Measurements from ENCODE around the gene IYD. TPM values are rescaled to one million over a fixed set of nuclear protein-coding genes. Genes with fewer than 3 reads are reported as not detected.

Gene IYD
- polyA plus RNA-seq, 2 of the 4 experiments (the other 2 are of a cell fraction): 0.08 TPM; not detected in 1

- TF ChIP-seq PBX3 (IDR thresholded peaks at IDR 0.05): no peak
- TF ChIP-seq ZSCAN20 (CRISPR knock-in tag; IDR thresholded peaks at IDR 0.05): no peak
- TF ChIP-seq CBX2 (IDR thresholded peaks at IDR 0.05; ENCODE audit: borderline replicate concordance, low read depth): no peak
- TF ChIP-seq CHD4 (IDR thresholded peaks at IDR 0.05; ENCODE audit: borderline replicate concordance): no peak
- TF ChIP-seq JUNB (IDR thresholded peaks at IDR 0.05): no peak
- no peak for TF ChIP-seq MAZ (IDR thresholded peaks at IDR 0.05; ENCODE audit: borderline replicate concordance, low read depth, low read length)
- TF ChIP-seq MYC (IDR thresholded peaks at IDR 0.05; ENCODE audit: borderline replicate concordance, low read length): no peak
- TF ChIP-seq CBX8 (IDR thresholded peaks at IDR 0.05): no peak
- TF ChIP-seq EHF (CRISPR knock-in tag; IDR thresholded peaks at IDR 0.05): no peak
- no peak for TF ChIP-seq NR3C1 (IDR thresholded peaks at IDR 0.05)
- TF ChIP-seq RCOR1 (IDR thresholded peaks at IDR 0.05; ENCODE audit: low read depth, low read length): no peak
- no peak for TF ChIP-seq RFX5 (IDR thresholded peaks at IDR 0.05)
- no peak for TF ChIP-seq MAFK (IDR thresholded peaks at IDR 0.05; ENCODE audit: partially characterized antibody)
- no peak for TF ChIP-seq CHD2 (IDR thresholded peaks at IDR 0.05; ENCODE audit: low read length, partially characterized antibody)
- TF ChIP-seq EHMT2 (IDR thresholded peaks at IDR 0.05; ENCODE audit: low read depth): no peak
- no peaks in the 10 kb centered on the region for H3K9me3 ChIP-seq
- no peak overlapping the region for H3K27ac ChIP-seq
- H3K4me1 ChIP-seq: no peaks in the 10 kb centered on the region
- FAIRE-seq: no peak
- H3K4me3 ChIP-seq: no peak overlapping the region
- no peak overlapping the region for H3K4me2 ChIP-seq
- POLR2A ChIA-PET: no interaction called here
- CTCF ChIA-PET: no interaction called here
- no peak for DNase-seq (ENCODE audit: low read depth in 1 of 2, low spot score in 1 of 2)
- ATAC-seq: no peak
- WGBS (ENCODE audit: missing lambda C conversion rate): 49% methylated on average over 2 of the region's 2 CpGs
These were observed 84.5 kb downstream of the IYD start for GRCh38 chr6:150453357-150453756.

Small RNA genes lying within 50 kb of the gene (small RNA-seq; reads per million reads assigned to genes)
- 0 to 2.1 (median 0) reads per million in 6 experiments for gene RNU4-7P

Other genes starting within 250 kb of the IYD start
- gene PPP1R14C, start 226.0 kb upstream of the IYD start, polyA plus RNA-seq (2011; rRNA removed): 0.29 and 0.34 TPM in 2 replicates
- gene PPP1R14C, start 226.0 kb upstream of the IYD start, polyA plus RNA-seq (2017; fragmentation: RNase III; extraction: RNeasy Plus Mini Kit Qiagen cat#74134 plus additional on column Dnase treatment): 0.31 to 0.46 TPM (median 0.43 TPM) in 3 replicates
- gene PLEKHG1, start 230.9 kb downstream of the IYD start, polyA plus RNA-seq (2011; rRNA removed): 0.93 and 1.2 TPM in 2 replicates
- 0.17 to 0.40 TPM (median 0.17 TPM) in 3 replicates for gene PLEKHG1, start 230.9 kb downstream of the IYD start, polyA plus RNA-seq (2017; fragmentation: RNase III; extraction: RNeasy Plus Mini Kit Qiagen cat#74134 plus additional on column Dnase treatment)